ENCODE measurements around the gene ADGRL1. TPM values are rescaled to one million over a fixed set of nuclear protein-coding genes. Genes with fewer than 3 reads are reported as not detected.
A peak's percentile ranks its signal among the peaks of the same experiment; 100 is the strongest.

ADGRL1 gene
- total and polyA plus RNA-seq, 2 experiments from 2014 or later, result 19.6 to 55.8 TPM

DNA sequence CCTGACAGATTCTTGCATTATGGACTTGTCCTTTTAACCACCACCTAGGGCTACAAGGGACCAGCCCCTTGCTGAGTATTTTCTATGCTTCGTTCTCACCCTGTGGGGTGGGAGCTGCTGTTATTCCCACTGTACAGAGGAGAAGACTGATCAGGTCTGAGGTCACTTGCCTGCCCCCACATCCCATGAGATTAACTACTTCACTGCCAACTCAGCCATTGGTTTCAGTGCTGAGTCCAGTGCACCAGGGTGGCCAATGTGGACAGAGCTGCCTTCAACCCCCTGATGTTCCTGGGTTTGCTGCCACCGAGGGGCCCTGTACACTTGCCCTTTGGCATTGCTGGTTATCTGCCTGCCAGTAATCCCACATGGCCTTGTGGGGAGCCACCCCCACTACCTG, 95.3 kb downstream of the ADGRL1 start:
- Histone ChIP-seq H3K9me3 (ENCODE audit: low read depth) (no peaks in the 10 kb centered on the region), H3K27ac (no peak overlapping the region), H3K4me3 (no peak overlapping the region), H3K36me3 (peaks cover 2% of the 10 kb centered on the region), H3K27me3 (no peaks in the 10 kb centered on the region), H3K4me1 (ENCODE audit: low read depth) (peaks cover 19% of the 10 kb centered on the region)
- TF ChIP-seq, protein P1, sequence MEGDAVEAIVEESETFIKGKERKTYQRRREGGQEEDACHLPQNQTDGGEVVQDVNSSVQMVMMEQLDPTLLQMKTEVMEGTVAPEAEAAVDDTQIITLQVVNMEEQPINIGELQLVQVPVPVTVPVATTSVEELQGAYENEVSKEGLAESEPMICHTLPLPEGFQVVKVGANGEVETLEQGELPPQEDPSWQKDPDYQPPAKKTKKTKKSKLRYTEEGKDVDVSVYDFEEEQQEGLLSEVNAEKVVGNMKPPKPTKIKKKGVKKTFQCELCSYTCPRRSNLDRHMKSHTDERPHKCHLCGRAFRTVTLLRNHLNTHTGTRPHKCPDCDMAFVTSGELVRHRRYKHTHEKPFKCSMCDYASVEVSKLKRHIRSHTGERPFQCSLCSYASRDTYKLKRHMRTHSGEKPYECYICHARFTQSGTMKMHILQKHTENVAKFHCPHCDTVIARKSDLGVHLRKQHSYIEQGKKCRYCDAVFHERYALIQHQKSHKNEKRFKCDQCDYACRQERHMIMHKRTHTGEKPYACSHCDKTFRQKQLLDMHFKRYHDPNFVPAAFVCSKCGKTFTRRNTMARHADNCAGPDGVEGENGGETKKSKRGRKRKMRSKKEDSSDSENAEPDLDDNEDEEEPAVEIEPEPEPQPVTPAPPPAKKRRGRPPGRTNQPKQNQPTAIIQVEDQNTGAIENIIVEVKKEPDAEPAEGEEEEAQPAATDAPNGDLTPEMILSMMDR (IDR thresholded peaks at IDR 0.05; ENCODE audit: low read depth, low read length), result no peak
- DNase-seq (ENCODE audit: low read depth in 1 of 2, low spot score in 1 of 2), result no peak

DNA sequence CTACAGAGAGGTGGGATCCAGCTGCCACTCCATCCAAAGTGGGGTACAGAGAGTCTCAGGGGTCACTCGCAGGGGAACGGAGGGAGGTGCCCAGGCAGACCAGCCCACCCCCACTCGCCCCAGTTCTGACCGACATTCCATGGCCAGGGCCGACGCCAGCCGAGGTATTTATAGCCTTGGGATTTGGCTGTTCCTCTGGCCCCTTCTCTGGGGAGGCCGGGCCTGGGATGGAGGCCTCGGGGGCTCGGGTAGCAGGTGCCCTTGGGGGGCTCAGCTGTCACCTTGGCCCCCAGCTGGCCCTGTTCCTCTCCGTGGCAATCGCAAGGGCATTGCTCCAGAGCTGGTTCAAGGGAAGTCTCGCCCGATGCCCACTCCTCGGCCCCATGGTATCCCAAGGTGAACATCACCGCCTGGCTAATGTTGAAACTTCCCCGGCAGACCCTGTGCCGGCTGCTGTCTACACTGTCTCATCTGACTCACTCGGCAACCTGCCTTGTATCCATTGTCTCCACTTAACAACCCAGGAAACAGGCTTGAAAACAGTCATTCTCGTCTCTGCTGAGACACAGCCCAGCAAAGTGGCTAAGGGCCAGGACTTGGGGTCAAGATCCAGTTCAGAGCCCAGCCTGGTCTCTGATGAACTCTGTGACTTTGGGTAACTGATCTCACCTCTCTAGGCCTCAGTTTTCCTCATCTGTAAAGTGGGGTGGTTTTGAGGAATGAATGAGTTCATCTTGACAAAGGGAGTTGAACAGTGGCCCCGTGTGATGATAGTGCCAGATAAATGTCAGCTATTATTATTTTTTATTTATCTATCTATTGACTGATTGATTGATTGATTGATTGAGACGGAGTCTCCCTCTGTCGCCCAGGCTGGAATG, 98.1 kb downstream of the ADGRL1 start:
- Histone ChIP-seq H3K4me3 (no peak overlapping the region), H3K4me1 (ENCODE audit: low read depth) (peaks cover 7% of the 10 kb centered on the region), H3K27me3 (no peaks in the 10 kb centered on the region), H3K27ac (peak overlapping the region; percentile 75), H3K9me3 (ENCODE audit: low read depth) (no peaks in the 10 kb centered on the region), H3K36me3 (peaks cover 11% of the 10 kb centered on the region)
- TF ChIP-seq, protein P1 (IDR thresholded peaks at IDR 0.05; ENCODE audit: low read depth, low read length), result no peak
- DNase-seq (ENCODE audit: low read depth in 1 of 2, low spot score in 1 of 2), result peak in 1 of 2 donors; percentile 44

DNA sequence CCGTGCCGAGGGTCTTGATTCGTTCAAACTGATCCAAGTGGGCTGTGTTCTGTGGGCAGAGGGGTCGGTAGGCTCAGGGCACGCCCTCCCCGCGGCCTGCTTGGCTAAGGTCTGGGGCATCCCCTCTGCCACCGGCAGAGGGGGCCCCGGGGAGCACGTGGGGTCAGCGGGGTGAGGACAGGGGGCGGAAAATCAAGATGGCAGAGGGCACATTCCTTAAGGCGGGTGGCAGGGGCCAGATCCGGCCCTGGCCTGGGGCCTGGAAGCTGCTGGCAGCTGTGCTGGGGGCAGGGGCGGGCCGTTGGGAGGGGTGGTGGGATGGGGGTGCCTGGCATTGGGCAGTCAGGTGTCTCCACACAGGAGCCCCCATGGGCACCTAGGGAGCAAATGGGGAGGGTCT, 99.1 kb downstream of the ADGRL1 start:
- TF ChIP-seq, protein P1 (IDR thresholded peaks at IDR 0.05; ENCODE audit: low read depth, low read length), result no peak
- Histone ChIP-seq H3K27me3 (no peaks in the 10 kb centered on the region), H3K4me1 (ENCODE audit: low read depth) (no peaks in the 10 kb centered on the region), H3K9me3 (ENCODE audit: low read depth) (no peaks in the 10 kb centered on the region), H3K27ac (no peak overlapping the region), H3K4me3 (no peak overlapping the region), H3K36me3 (peaks cover 18% of the 10 kb centered on the region)
- no peak for DNase-seq (ENCODE audit: low read depth in 1 of 2, low spot score in 1 of 2)

DNA sequence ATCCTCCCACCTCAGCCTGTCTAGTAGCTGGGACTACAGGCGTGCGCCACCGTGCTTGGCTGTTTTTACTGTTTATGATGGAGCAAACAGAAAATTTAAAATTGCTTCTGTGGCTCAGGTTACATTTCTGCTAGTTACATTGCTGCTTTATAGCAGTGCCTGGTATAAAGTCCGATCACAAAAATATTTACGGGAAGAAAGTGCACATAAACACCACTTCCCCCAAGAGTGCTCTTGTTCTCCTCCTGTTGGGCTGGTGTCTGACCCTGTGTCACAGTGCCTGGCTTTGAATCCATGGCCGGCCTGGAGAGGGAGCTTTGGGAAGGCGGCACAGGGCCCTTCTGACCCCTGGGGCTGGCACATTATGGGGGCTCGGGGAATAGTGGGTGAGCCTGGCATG, 100.3 kb downstream of the ADGRL1 start:
- Histone ChIP-seq H3K4me3 (no peak overlapping the region), H3K27ac (no peak overlapping the region), H3K36me3 (peaks cover 26% of the 10 kb centered on the region), H3K27me3 (no peaks in the 10 kb centered on the region), H3K4me1 (ENCODE audit: low read depth) (no peaks in the 10 kb centered on the region), H3K9me3 (ENCODE audit: low read depth) (no peaks in the 10 kb centered on the region)
- no peak for DNase-seq (ENCODE audit: low read depth in 1 of 2, low spot score in 1 of 2)
- TF ChIP-seq, protein P1 (IDR thresholded peaks at IDR 0.05; ENCODE audit: low read depth, low read length), result no peak

DNA sequence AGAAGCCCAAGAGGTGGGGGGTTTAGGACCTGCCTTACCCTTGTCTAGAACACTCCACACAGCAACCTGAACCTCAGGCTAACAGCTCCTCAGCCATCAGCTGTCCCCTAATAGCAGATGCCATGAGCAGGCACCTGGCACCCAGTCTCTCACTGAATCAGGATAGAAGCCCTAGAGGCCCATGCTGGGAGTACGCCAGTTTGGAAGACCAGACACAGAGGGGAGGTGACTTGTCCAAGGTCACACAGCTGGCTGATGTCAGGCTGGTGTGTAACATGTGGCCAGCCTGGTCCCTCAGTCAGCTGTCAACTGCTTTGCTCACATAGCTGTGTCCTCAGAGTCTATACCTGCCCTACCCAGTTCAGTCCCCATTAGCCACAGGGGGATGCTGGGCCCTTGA, 102.7 kb downstream of the ADGRL1 start:
- peaks cover 28% of the 10 kb centered on the region for H3K36me3 ChIP-seq
- no peaks in the 10 kb centered on the region for H3K4me1 ChIP-seq (ENCODE audit: low read depth)
- no peaks in the 10 kb centered on the region for H3K27me3 ChIP-seq
- H3K9me3 ChIP-seq (ENCODE audit: low read depth), result no peaks in the 10 kb centered on the region
- TF ChIP-seq, protein P1 (IDR thresholded peaks at IDR 0.05; ENCODE audit: low read depth, low read length), result no peak
- no peak for DNase-seq (ENCODE audit: low read depth in 1 of 2, low spot score in 1 of 2)
- H3K27ac ChIP-seq, result no peak overlapping the region
- H3K4me3 ChIP-seq, result no peak overlapping the region

Measured in cardiac muscle cell (in vitro differentiated cells and primary cell).